ENCODE results near the gene SCO2.

The SCO2 gene

GRCh38 chr22:50525104-50525857 is at the start of gene SCO2:
SCO2 (minus strand) TSS chr22:50525598; CDS start chr22:50524411, 1,187 bp downstream.
- peak within 1 kb of the TSS; percentile 82 for H3K4me3 ChIP-seq (ENCODE audit: insufficient read length, low read depth)
- no peak for TF ChIP-seq SUZ12 (IDR thresholded peaks at IDR 0.05; ENCODE audit: extremely low read depth, insufficient read depth, insufficient read length)
- no peak for TF ChIP-seq YY1 (IDR thresholded peaks at IDR 0.05; ENCODE audit: insufficient read depth, insufficient read length)
- no peak for TF ChIP-seq ZNF274 (IDR thresholded peaks at IDR 0.05; ENCODE audit: low read depth, low read length)
- H3K9ac ChIP-seq (ENCODE audit: insufficient read length, low read depth), result peak within 1 kb of the TSS; percentile 91
- no peaks in the 10 kb centered on the region for H3K27me3 ChIP-seq (ENCODE audit: insufficient read depth, insufficient read length)
- H3K4me1 ChIP-seq (ENCODE audit: insufficient read depth, insufficient read length), result peaks cover 11% of the 10 kb centered on the region
- H3K36me3 ChIP-seq (ENCODE audit: insufficient read depth, insufficient read length, low read length), result peaks cover 40% of the 10 kb centered on the region
- H3K9me3 ChIP-seq (ENCODE audit: insufficient read depth, low read length), result no peaks in the 10 kb centered on the region
- peak; percentile 89 for DNase-seq (ENCODE audit: low read depth, low spot score)

GRCh38 chr22:50574383-50574755 is 49.0 kb upstream of the SCO2 start:
- Histone ChIP-seq H3K4me1 (ENCODE audit: insufficient read depth, insufficient read length) (no peaks in the 10 kb centered on the region), H3K4me3 (ENCODE audit: insufficient read length, low read depth) (no peak overlapping the region), H3K36me3 (ENCODE audit: insufficient read depth, insufficient read length, low read length) (peaks cover 83% of the 10 kb centered on the region), H3K9me3 (ENCODE audit: insufficient read depth, low read length) (no peaks in the 10 kb centered on the region), H3K27me3 (ENCODE audit: insufficient read depth, insufficient read length) (no peaks in the 10 kb centered on the region), H3K9ac (ENCODE audit: insufficient read length, low read depth) (no peak overlapping the region)
- TF ChIP-seq YY1 (IDR thresholded peaks at IDR 0.05; ENCODE audit: insufficient read depth, insufficient read length), result no peak
- no peak for TF ChIP-seq ZNF274 (IDR thresholded peaks at IDR 0.05; ENCODE audit: low read depth, low read length)
- no peak for TF ChIP-seq SUZ12 (IDR thresholded peaks at IDR 0.05; ENCODE audit: extremely low read depth, insufficient read depth, insufficient read length)
- DNase-seq (ENCODE audit: low read depth, low spot score), result no peak

GRCh38 chr22:50573491-50574382 is 48.3 kb upstream of the SCO2 start:
- Histone ChIP-seq H3K4me3 (ENCODE audit: insufficient read length, low read depth) (no peak overlapping the region), H3K9ac (ENCODE audit: insufficient read length, low read depth) (no peak overlapping the region), H3K27me3 (ENCODE audit: insufficient read depth, insufficient read length) (no peaks in the 10 kb centered on the region), H3K36me3 (ENCODE audit: insufficient read depth, insufficient read length, low read length) (peaks cover 85% of the 10 kb centered on the region), H3K9me3 (ENCODE audit: insufficient read depth, low read length) (no peaks in the 10 kb centered on the region), H3K4me1 (ENCODE audit: insufficient read depth, insufficient read length) (no peaks in the 10 kb centered on the region)
- no peak for TF ChIP-seq SUZ12 (IDR thresholded peaks at IDR 0.05; ENCODE audit: extremely low read depth, insufficient read depth, insufficient read length)
- TF ChIP-seq ZNF274 (IDR thresholded peaks at IDR 0.05; ENCODE audit: low read depth, low read length), result no peak
- TF ChIP-seq YY1 (IDR thresholded peaks at IDR 0.05; ENCODE audit: insufficient read depth, insufficient read length), result no peak
- no peak for DNase-seq (ENCODE audit: low read depth, low spot score)

- Histone ChIP-seq H3K36me3 (ENCODE audit: insufficient read depth, insufficient read length, low read length) (peaks cover 90% of the 10 kb centered on the region), H3K4me1 (ENCODE audit: insufficient read depth, insufficient read length) (no peaks in the 10 kb centered on the region), H3K4me3 (ENCODE audit: insufficient read length, low read depth) (no peak overlapping the region), H3K9me3 (ENCODE audit: insufficient read depth, low read length) (no peaks in the 10 kb centered on the region), H3K9ac (ENCODE audit: insufficient read length, low read depth) (no peak overlapping the region), H3K27me3 (ENCODE audit: insufficient read depth, insufficient read length) (no peaks in the 10 kb centered on the region)
- no peak for DNase-seq (ENCODE audit: low read depth, low spot score)
- TF ChIP-seq ZNF274 (IDR thresholded peaks at IDR 0.05; ENCODE audit: low read depth, low read length) (no peak), SUZ12 (IDR thresholded peaks at IDR 0.05; ENCODE audit: extremely low read depth, insufficient read depth, insufficient read length) (no peak), YY1 (IDR thresholded peaks at IDR 0.05; ENCODE audit: insufficient read depth, insufficient read length) (no peak)
Measured at GRCh38 chr22:50572965-50573364, 47.6 kb upstream of the SCO2 start.

GRCh38 chr22:50571264-50572175 is 46.1 kb upstream of the SCO2 start:
- TF ChIP-seq YY1 (IDR thresholded peaks at IDR 0.05; ENCODE audit: insufficient read depth, insufficient read length) (no peak), ZNF274 (IDR thresholded peaks at IDR 0.05; ENCODE audit: low read depth, low read length) (no peak), SUZ12 (IDR thresholded peaks at IDR 0.05; ENCODE audit: extremely low read depth, insufficient read depth, insufficient read length) (no peak)

GRCh38 chr22:50570861-50571260 is 45.5 kb upstream of the SCO2 start:
- H3K9ac ChIP-seq (ENCODE audit: insufficient read length, low read depth), result no peak overlapping the region
- H3K9me3 ChIP-seq (ENCODE audit: insufficient read depth, low read length), result no peaks in the 10 kb centered on the region
- no peak overlapping the region for H3K4me3 ChIP-seq (ENCODE audit: insufficient read length, low read depth)
- H3K4me1 ChIP-seq (ENCODE audit: insufficient read depth, insufficient read length), result no peaks in the 10 kb centered on the region
- TF ChIP-seq ZNF274 (IDR thresholded peaks at IDR 0.05; ENCODE audit: low read depth, low read length) (no peak), YY1 (IDR thresholded peaks at IDR 0.05; ENCODE audit: insufficient read depth, insufficient read length) (no peak), SUZ12 (IDR thresholded peaks at IDR 0.05; ENCODE audit: extremely low read depth, insufficient read depth, insufficient read length) (no peak)
- peaks cover 77% of the 10 kb centered on the region for H3K36me3 ChIP-seq (ENCODE audit: insufficient read depth, insufficient read length, low read length)
- no peaks in the 10 kb centered on the region for H3K27me3 ChIP-seq (ENCODE audit: insufficient read depth, insufficient read length)
- no peak for DNase-seq (ENCODE audit: low read depth, low spot score)

More at GRCh38 chr22:50571264-50572175, 46.1 kb upstream of the SCO2 start:
- Histone ChIP-seq H3K4me3 (ENCODE audit: insufficient read length, low read depth) (no peak overlapping the region), H3K4me1 (ENCODE audit: insufficient read depth, insufficient read length) (no peaks in the 10 kb centered on the region), H3K36me3 (ENCODE audit: insufficient read depth, insufficient read length, low read length) (peaks cover 82% of the 10 kb centered on the region), H3K9ac (ENCODE audit: insufficient read length, low read depth) (no peak overlapping the region), H3K9me3 (ENCODE audit: insufficient read depth, low read length) (no peaks in the 10 kb centered on the region), H3K27me3 (ENCODE audit: insufficient read depth, insufficient read length) (no peaks in the 10 kb centered on the region)
- no peak for DNase-seq (ENCODE audit: low read depth, low spot score)

Measured in NT2/D1 (cell line).